ENCODE measurements around the gene SMAD2. TPM values are rescaled to one million over a fixed set of nuclear protein-coding genes. Genes with fewer than 3 reads are reported as not detected.
"Not testable (repeated sequence)": the region's sequence is repeated elsewhere in the genome, so short reads cannot be mapped to it uniquely, and the experiment has no call there.

SMAD2 gene
- total RNA-seq, 1 donor from 2014 or later: 97.3 TPM

DNA sequence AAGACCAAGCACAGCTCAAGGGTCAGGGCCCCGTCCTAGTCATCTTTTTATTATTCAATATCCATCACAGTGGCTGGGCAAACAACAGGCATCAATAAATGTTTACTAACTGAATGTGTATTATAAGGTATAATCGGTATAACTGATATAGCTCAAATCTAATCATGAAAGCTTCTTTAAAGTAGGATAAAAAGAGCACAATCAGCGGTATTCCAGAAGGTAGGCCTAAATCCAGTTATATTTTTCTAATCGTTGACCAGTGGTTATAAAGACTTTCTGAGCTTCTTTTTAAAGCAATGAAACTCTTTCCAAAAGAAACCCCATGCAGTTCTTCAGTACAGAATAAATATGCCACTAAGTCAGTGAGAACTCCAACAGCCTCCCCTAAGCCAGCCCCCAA, 92.1 kb downstream of the SMAD2 start:
- Mint-ChIP-seq H3K27ac (no peak overlapping the region), H3K4me1 (no peaks in the 10 kb centered on the region), H3K9me3 (no peaks in the 10 kb centered on the region), H3K36me3 (ENCODE audit: low read depth) (peaks cover 68% of the 10 kb centered on the region), H3K27me3 (no peaks in the 10 kb centered on the region), H3K4me3 (no peak overlapping the region)
- ATAC-seq (ENCODE audit: low read depth) (no peak), DNase-seq (no peak)
- CTCF ChIA-PET: no interaction called here
- POLR2A ChIA-PET: no interaction called here
- intact Hi-C loops (cut with micrococcal nuclease): no loop called here
- TF ChIP-seq, protein P1, sequence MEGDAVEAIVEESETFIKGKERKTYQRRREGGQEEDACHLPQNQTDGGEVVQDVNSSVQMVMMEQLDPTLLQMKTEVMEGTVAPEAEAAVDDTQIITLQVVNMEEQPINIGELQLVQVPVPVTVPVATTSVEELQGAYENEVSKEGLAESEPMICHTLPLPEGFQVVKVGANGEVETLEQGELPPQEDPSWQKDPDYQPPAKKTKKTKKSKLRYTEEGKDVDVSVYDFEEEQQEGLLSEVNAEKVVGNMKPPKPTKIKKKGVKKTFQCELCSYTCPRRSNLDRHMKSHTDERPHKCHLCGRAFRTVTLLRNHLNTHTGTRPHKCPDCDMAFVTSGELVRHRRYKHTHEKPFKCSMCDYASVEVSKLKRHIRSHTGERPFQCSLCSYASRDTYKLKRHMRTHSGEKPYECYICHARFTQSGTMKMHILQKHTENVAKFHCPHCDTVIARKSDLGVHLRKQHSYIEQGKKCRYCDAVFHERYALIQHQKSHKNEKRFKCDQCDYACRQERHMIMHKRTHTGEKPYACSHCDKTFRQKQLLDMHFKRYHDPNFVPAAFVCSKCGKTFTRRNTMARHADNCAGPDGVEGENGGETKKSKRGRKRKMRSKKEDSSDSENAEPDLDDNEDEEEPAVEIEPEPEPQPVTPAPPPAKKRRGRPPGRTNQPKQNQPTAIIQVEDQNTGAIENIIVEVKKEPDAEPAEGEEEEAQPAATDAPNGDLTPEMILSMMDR (IDR thresholded peaks at IDR 0.05): no peak

DNA sequence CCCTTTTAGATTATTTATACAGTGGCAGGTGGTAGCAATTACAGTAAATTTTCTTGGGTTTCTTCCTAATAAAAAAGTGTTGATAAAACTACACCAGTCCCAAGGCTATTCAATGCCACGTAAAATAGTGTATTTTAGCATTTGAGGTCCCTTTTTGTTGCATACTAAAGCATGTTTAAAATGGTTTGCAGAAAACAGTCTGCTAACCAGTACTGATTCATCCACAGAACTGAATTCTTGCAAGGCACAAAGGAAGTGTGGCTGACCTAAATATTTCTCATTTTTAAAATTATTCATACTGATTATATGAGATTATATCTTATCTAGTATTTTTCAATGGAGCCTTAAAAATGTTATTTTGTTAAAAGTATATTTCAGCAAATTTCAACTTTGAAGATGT, 98.1 kb downstream of the SMAD2 start:
- POLR2A ChIA-PET: no interaction called here

DNA sequence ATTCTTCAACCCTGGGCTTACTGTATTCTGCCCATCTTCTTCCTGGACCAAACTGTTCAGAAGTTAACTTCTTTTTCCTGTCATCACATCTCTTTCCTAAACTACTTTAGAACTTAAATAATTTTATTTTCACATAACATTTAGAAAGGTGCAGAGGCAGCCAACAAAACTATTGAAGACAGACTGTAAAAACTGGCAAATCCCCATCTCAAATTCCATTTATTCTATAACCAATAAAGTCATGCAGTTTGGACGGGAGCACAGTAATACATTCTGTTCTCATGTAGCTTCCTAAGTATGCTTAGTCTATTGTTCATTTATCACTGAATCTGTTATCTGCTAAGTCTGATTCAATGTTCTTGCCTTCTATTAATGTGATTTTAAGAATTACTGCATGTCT, 99.1 kb downstream of the SMAD2 start:
- H3K27ac Mint-ChIP-seq: no peak overlapping the region
- peaks cover 24% of the 10 kb centered on the region for H3K36me3 Mint-ChIP-seq (ENCODE audit: low read depth)
- no peaks in the 10 kb centered on the region for H3K27me3 Mint-ChIP-seq
- DNase-seq: no peak
- H3K9me3 Mint-ChIP-seq: peaks cover 3% of the 10 kb centered on the region
- ChIA-PET POLR2A (no interaction called here), CTCF (interaction anchor here (1.1 kb wide), 1 partner anchor 10 kb away, joined by 3 read pairs; no protein-coding TSS in a partner anchor)
- peaks cover 12% of the 10 kb centered on the region for H3K4me1 Mint-ChIP-seq
- intact Hi-C loops (cut with micrococcal nuclease): no loop called here
- TF ChIP-seq, protein P1 (IDR thresholded peaks at IDR 0.05): no peak
- ATAC-seq (ENCODE audit: low read depth): no peak
- no peak overlapping the region for H3K4me3 Mint-ChIP-seq

More for the DNA sequence above, 98.1 kb downstream of the SMAD2 start:
- ATAC-seq (ENCODE audit: low read depth) (no peak), DNase-seq (no peak)
- Mint-ChIP-seq H3K27ac (no peak overlapping the region), H3K4me3 (no peak overlapping the region), H3K4me1 (peaks cover 2% of the 10 kb centered on the region), H3K9me3 (peaks cover 3% of the 10 kb centered on the region), H3K27me3 (no peaks in the 10 kb centered on the region), H3K36me3 (ENCODE audit: low read depth) (peaks cover 28% of the 10 kb centered on the region)
- intact Hi-C loops (cut with micrococcal nuclease): no loop called here
- CTCF ChIA-PET: no interaction called here
- TF ChIP-seq, protein P1 (IDR thresholded peaks at IDR 0.05): no peak

DNA sequence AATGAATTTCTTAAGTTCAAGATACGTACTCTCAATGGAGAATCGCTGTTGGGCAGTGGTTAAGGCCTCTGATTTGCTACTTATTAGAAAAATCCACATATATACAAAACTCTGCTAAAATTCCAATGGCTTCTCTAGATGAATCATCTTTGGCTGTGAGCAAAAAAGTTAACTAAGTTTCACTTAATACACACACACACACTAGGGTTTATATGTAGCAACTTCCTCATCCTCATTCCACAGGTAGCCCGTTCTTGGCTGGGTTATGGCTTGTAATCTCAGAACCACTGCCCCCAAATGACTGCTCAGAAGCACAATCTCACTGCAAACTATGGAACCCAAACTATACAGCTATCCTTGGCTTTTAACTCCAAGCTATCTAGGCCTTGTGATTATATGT, 99.7 kb downstream of the SMAD2 start:
- DNase-seq (no peak), ATAC-seq (ENCODE audit: low read depth) (no peak)
- peaks cover 3% of the 10 kb centered on the region for H3K9me3 Mint-ChIP-seq
- H3K4me3 Mint-ChIP-seq: no peak overlapping the region
- H3K36me3 Mint-ChIP-seq (ENCODE audit: low read depth): peaks cover 19% of the 10 kb centered on the region
- H3K27me3 Mint-ChIP-seq: no peaks in the 10 kb centered on the region
- ChIA-PET CTCF (interaction anchor here (1.1 kb wide), 1 partner anchor 9 kb away, joined by 3 read pairs; no protein-coding TSS in a partner anchor), POLR2A (no interaction called here)
- peaks cover 13% of the 10 kb centered on the region for H3K4me1 Mint-ChIP-seq
- no peak overlapping the region for H3K27ac Mint-ChIP-seq
- TF ChIP-seq, protein P1 (IDR thresholded peaks at IDR 0.05): no peak
- intact Hi-C loops (cut with micrococcal nuclease): no loop called here

DNA sequence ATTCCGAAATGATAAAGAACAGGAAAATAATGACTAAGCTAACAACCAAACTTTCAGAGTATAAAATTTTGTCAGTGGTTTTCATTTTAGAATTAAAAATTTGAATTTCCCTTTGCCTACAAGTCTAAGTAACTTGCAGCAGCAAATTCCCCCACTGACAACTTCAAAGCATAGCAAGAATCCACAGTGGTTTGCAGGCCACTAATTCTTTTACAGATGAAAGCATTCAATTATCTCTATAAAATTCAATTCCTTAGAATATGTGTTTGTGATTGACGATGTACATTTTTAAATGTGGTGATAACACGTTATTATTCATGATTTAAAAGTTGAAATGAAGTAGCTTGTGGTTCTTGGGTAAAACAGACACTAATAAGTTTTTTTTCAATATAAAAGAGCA, 100.6 kb downstream of the SMAD2 start:
- Mint-ChIP-seq H3K27ac (no peak overlapping the region), H3K4me3 (no peak overlapping the region), H3K9me3 (peaks cover 3% of the 10 kb centered on the region), H3K36me3 (ENCODE audit: low read depth) (peaks cover 24% of the 10 kb centered on the region), H3K27me3 (no peaks in the 10 kb centered on the region), H3K4me1 (peaks cover 13% of the 10 kb centered on the region)
- ChIA-PET CTCF (no interaction called here), POLR2A (no interaction called here)
- intact Hi-C loops (cut with micrococcal nuclease): no loop called here
- TF ChIP-seq, protein P1 (IDR thresholded peaks at IDR 0.05): no peak
- ATAC-seq (ENCODE audit: low read depth) (no peak), DNase-seq (no peak)

DNA sequence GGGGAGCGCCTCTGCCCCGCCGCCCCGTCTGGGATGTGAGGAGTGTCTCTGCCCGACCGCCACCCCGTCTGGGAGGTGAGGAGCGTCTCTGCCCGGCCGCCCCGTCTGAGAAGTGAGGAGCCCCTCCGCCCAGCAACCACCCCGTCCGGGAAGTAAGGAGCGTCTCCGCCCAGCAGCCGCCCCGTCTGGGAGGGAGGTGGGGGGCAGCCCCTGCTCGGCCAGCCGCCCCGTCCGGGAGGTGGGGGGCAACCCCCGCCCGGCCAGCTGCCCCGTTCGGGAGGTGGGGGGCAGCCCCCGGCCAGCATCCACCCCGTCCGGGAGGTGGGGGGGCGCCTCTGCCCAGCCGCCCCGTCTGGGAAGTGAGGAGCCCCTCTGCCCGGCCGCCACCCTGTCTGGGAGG, 102.4 kb downstream of the SMAD2 start:
- H3K4me3 Mint-ChIP-seq; H3K27me3 Mint-ChIP-seq; ATAC-seq (ENCODE audit: low read depth); H3K27ac Mint-ChIP-seq; DNase-seq; POLR2A ChIA-PET; CTCF ChIA-PET; H3K9me3 Mint-ChIP-seq; intact Hi-C loops (cut with micrococcal nuclease): not testable (repeated sequence)
- H3K36me3 Mint-ChIP-seq (ENCODE audit: low read depth): peaks cover 19% of the 10 kb centered on the region
- H3K4me1 Mint-ChIP-seq: peaks cover 13% of the 10 kb centered on the region

Data from activated B cell treated with CpG ODN at 0.5 μM for 24 hours (primary cell).